Adrenal gland (tissue), 5 donors: Measurements from ENCODE around the gene CBX7.

Source experiments
- CTCF ChIP-seq, 6 experiments: fragments of 450-650 bp in 4 of 6; fragments of 200-600 bp in 2 of 6; sonication (generic) in 1 of 6; IDR thresholded peaks; 1 replicate in 5 of 6; 2 replicates in 1 of 6; pipeline versions ENCODE4 v1.5.1 to v1.8.0; 2016 to 2021; ENCODE audit warnings: antibody characterized with exemption in 6 of 6, mild to moderate bottlenecking in 2 of 6, moderate library complexity in 1 of 6
- POLR2A ChIP-seq, 2 donors: fragments of 450-650 bp; IDR thresholded peaks; one replicate each; pipeline ENCODE4 v1.6.1; 2017; ENCODE audit warnings: antibody characterized with exemption in 2 of 2, mild to moderate bottlenecking in 2 of 2, moderate library complexity in 1 of 2
- donor health status: DM: no; HTN: no; CAD: no.

GRCh38 chr22:39178206-39179111 is 26.0 kb upstream of the CBX7 start:
- TF ChIP-seq CTCF (IDR thresholded peaks at IDR 0.05) (no peak), POLR2A (IDR thresholded peaks at IDR 0.05) (no peak)
